ENCODE data around the gene UBL3.
A peak's percentile ranks its signal among the peaks of the same experiment; 100 is the strongest.

The UBL3 gene

DNA sequence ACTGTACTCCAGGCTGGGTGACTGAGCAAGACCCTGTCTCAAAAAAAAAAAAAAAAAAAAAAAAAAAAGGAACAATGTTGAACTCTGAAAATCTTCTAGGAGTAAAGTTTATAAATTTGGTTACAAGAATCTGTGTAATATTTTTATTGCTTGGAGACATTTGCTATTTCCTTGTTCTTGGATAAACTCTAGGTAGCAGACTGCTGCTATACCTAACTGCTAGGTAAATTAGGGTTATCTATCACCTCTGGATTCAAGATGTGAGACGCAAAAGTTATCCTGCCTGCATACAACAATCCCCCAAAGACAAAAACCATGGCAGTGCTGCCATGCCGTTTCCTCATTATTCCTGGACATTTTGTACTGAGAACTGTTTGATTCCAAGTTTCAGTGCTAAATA is 33.7 kb downstream of the UBL3 start:
- no peaks in the 10 kb centered on the region for H3K9me3 ChIP-seq (ENCODE audit: control insufficient read depth, insufficient read depth, low read depth, low read length)
- CTCF ChIA-PET, result no interaction called here
- no peak for TF ChIP-seq REPIN1 (tag by site-specific recombination; IDR thresholded peaks at IDR 0.05; ENCODE audit: low read depth)
- POLR2A ChIA-PET, result no interaction called here
- no peaks in the 10 kb centered on the region for H3K36me3 ChIP-seq (ENCODE audit: control insufficient read depth in 2 of 2, insufficient read depth in 1 of 2, low read length in 2 of 2)
- no peak overlapping the region for H3K27ac ChIP-seq (ENCODE audit: extremely low read depth, low read depth, low read length)
- no peak overlapping the region for H3K4me3 ChIP-seq (ENCODE audit: low read depth, low read length)
- peaks cover 8% of the 10 kb centered on the region; the same call in 1 of the 2 replicates for H3K4me1 ChIP-seq (ENCODE audit: control insufficient read depth, insufficient read depth, low read length)

DNA sequence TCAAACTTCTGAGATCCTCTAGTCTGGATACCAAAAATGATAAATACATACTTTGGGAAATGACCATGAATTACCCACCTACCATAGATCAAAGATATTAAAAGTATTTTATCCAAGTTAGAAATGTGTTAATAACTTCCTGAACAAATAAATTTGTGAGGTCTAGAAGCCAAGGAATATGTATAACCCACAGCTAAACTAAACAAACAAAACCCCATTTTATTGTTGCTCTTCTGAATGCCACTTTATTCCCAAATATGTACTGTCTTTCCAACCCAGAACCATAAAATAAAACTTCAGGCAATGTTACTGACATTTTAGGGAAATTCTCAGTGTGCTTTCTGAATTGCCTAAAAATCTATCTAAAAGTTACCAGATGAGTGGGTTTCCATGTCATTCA is 35.1 kb downstream of the UBL3 start:
- TF ChIP-seq ZNF223 (tag by site-specific recombination; IDR thresholded peaks at IDR 0.05) (no peak), ZBTB20 (tag by site-specific recombination; IDR thresholded peaks at IDR 0.05) (peak; percentile 51; the same call in 1 of the 2 replicates), ZNF266 (tag by site-specific recombination; IDR thresholded peaks at IDR 0.05; ENCODE audit: low read depth) (no peak), SETDB1 (IDR thresholded peaks at IDR 0.05; ENCODE audit: insufficient read length, low read length) (no peak), HOXC10 (CRISPR knock-in tag; IDR thresholded peaks at IDR 0.05) (no peak), ZNF146 (tag by site-specific recombination; IDR thresholded peaks at IDR 0.05) (no peak), FEZF1 (tag by site-specific recombination; IDR thresholded peaks at IDR 0.05) (peak; percentile 44; the same call in 1 of the 2 replicates), ZBTB48 (tag by site-specific recombination; IDR thresholded peaks at IDR 0.05) (no peak), ZNF792 (tag by site-specific recombination; IDR thresholded peaks at IDR 0.05) (no peak), ZNF114 (tag by site-specific recombination; IDR thresholded peaks at IDR 0.05) (no peak), ZNF701 (tag by site-specific recombination; IDR thresholded peaks at IDR 0.05) (no peak), ZNF302 (tag by site-specific recombination; IDR thresholded peaks at IDR 0.05; ENCODE audit: low read depth) (no peak)
- TF ChIP-seq, protein P1, sequence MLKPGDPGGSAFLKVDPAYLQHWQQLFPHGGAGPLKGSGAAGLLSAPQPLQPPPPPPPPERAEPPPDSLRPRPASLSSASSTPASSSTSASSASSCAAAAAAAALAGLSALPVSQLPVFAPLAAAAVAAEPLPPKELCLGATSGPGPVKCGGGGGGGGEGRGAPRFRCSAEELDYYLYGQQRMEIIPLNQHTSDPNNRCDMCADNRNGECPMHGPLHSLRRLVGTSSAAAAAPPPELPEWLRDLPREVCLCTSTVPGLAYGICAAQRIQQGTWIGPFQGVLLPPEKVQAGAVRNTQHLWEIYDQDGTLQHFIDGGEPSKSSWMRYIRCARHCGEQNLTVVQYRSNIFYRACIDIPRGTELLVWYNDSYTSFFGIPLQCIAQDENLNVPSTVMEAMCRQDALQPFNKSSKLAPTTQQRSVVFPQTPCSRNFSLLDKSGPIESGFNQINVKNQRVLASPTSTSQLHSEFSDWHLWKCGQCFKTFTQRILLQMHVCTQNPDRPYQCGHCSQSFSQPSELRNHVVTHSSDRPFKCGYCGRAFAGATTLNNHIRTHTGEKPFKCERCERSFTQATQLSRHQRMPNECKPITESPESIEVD (tag by site-specific recombination; IDR thresholded peaks at IDR 0.05), result peak; percentile 40; the same call in 1 of the 2 replicates
- TF ChIP-seq, protein P2, sequence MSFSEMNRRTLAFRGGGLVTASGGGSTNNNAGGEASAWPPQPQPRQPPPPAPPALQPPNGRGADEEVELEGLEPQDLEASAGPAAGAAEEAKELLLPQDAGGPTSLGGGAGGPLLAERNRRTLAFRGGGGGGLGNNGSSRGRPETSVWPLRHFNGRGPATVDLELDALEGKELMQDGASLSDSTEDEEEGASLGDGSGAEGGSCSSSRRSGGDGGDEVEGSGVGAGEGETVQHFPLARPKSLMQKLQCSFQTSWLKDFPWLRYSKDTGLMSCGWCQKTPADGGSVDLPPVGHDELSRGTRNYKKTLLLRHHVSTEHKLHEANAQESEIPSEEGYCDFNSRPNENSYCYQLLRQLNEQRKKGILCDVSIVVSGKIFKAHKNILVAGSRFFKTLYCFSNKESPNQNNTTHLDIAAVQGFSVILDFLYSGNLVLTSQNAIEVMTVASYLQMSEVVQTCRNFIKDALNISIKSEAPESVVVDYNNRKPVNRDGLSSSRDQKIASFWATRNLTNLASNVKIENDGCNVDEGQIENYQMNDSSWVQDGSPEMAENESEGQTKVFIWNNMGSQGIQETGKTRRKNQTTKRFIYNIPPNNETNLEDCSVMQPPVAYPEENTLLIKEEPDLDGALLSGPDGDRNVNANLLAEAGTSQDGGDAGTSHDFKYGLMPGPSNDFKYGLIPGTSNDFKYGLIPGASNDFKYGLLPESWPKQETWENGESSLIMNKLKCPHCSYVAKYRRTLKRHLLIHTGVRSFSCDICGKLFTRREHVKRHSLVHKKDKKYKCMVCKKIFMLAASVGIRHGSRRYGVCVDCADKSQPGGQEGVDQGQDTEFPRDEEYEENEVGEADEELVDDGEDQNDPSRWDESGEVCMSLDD (tag by site-specific recombination; IDR thresholded peaks at IDR 0.05), result no peak
- Histone ChIP-seq H3K4me3 (ENCODE audit: low read depth, low read length) (no peak overlapping the region), H3K9me3 (ENCODE audit: control insufficient read depth, insufficient read depth, low read depth, low read length) (no peaks in the 10 kb centered on the region), H3K27ac (ENCODE audit: extremely low read depth, low read depth, low read length) (no peak overlapping the region), H3K36me3 (ENCODE audit: control insufficient read depth in 2 of 2, insufficient read depth in 1 of 2, low read length in 2 of 2) (no peaks in the 10 kb centered on the region), H3K4me1 (ENCODE audit: control insufficient read depth, insufficient read depth, low read length) (peaks cover 8% of the 10 kb centered on the region; the same call in 1 of the 2 replicates)
- CTCF ChIA-PET, result interaction anchor here (0.6 to 0.7 kb wide), 2 partner anchors 16 to 245 kb away, joined by 3 to 5 read pairs; no protein-coding TSS in a partner anchor
- POLR2A ChIA-PET, result no interaction called here

DNA sequence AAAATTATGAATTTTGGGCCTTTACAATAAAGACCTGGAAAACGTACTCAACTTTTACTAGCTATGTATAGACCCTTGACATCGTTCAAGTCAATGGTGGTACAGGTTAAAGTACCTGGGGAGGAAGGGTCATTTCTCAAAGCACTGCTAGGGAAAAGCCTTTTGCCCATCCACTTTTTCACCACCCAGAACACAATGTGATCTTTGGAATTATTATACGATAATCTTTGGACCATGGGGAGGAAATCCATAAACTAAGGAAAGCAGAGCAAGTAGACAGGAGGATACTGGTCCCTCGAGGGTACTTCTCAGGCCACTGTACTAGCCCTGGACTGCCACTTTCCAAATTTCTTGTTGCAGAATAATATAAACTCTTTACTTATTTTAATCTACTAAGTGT is 39.5 kb downstream of the UBL3 start:
- Histone ChIP-seq H3K36me3 (ENCODE audit: control insufficient read depth in 2 of 2, insufficient read depth in 1 of 2, low read length in 2 of 2) (no peaks in the 10 kb centered on the region), H3K4me3 (ENCODE audit: low read depth, low read length) (no peak overlapping the region), H3K4me1 (ENCODE audit: control insufficient read depth, insufficient read depth, low read length) (0 out of 2 replicates have a peak, but pooled peaks cover 2% of the 10 kb centered on the region), H3K9me3 (ENCODE audit: control insufficient read depth, insufficient read depth, low read depth, low read length) (no peaks in the 10 kb centered on the region), H3K27ac (ENCODE audit: extremely low read depth, low read depth, low read length) (no peak overlapping the region)
- TF ChIP-seq YY2 (tag by site-specific recombination; IDR thresholded peaks at IDR 0.05), result no peak
- no peak for TF ChIP-seq ZFP3 (tag by site-specific recombination; IDR thresholded peaks at IDR 0.05; ENCODE audit: low read depth)
- no peak for TF ChIP-seq SP7 (tag by site-specific recombination; IDR thresholded peaks at IDR 0.05)
- TF ChIP-seq, protein P3, sequence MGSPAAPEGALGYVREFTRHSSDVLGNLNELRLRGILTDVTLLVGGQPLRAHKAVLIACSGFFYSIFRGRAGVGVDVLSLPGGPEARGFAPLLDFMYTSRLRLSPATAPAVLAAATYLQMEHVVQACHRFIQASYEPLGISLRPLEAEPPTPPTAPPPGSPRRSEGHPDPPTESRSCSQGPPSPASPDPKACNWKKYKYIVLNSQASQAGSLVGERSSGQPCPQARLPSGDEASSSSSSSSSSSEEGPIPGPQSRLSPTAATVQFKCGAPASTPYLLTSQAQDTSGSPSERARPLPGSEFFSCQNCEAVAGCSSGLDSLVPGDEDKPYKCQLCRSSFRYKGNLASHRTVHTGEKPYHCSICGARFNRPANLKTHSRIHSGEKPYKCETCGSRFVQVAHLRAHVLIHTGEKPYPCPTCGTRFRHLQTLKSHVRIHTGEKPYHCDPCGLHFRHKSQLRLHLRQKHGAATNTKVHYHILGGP (tag by site-specific recombination; IDR thresholded peaks at IDR 0.05), result no peak
- CTCF ChIA-PET, result no interaction called here
- POLR2A ChIA-PET, result no interaction called here
